CD14-positive monocyte (primary cell): ENCODE data around the gene CREB5. TPM values are rescaled to one million over a fixed set of nuclear protein-coding genes. Genes with fewer than 3 reads are reported as not detected.

ENCODE experiments used
- DNase-seq, 3 donors: peaks; one replicate each; pipeline ENCODE4 v3.0.0-alpha.2; 2011 to 2022
- H2AFZ ChIP-seq: 2 replicates; pipeline ENCODE4 v1.6.0; 2012; ENCODE audit warnings: mild to moderate bottlenecking, low read depth, low read length, inconsistent platforms; ENCODE audit not compliant: insufficient read depth, poor library complexity, severe bottlenecking
- H3K27ac ChIP-seq, 2 donors: 1 replicate in 1 of 2; 2 replicates in 1 of 2; pipeline ENCODE4 v1.5.1; 2012 to 2013; ENCODE audit warnings: low read length in 2 of 2, control low read depth in 1 of 2, inconsistent platforms in 1 of 2, low read depth in 1 of 2, mild to moderate bottlenecking in 1 of 2
- H3K27me3 ChIP-seq, 2 donors: one replicate each; pipeline versions ENCODE4 v1.6.0 to v1.6.1; 2011 to 2013; ENCODE audit warnings: low read length in 2 of 2; ENCODE audit not compliant: control insufficient read depth in 2 of 2, insufficient read depth in 2 of 2
- H3K36me3 ChIP-seq, 2 donors: replicated peaks in 1 of 2; 1 replicate in 1 of 2; 2 replicates in 1 of 2; pipeline versions ENCODE4 v1.5.1 to v1.6.1; 2012 to 2013; ENCODE audit warnings: low read length in 2 of 2, control low read depth in 1 of 2, inconsistent platforms in 1 of 2, mild to moderate bottlenecking in 1 of 2; ENCODE audit not compliant: insufficient read depth in 2 of 2, control insufficient read depth in 1 of 2
- H3K4me1 ChIP-seq, 2 donors: 1 replicate in 1 of 2; 2 replicates in 1 of 2; pipeline versions ENCODE4 v1.5.1 to v1.6.1; 2012 to 2013; ENCODE audit warnings: low read length in 2 of 2, control low read depth in 1 of 2, inconsistent platforms in 1 of 2, mild to moderate bottlenecking in 1 of 2, moderate library complexity in 1 of 2; ENCODE audit not compliant: insufficient read depth in 2 of 2, control insufficient read depth in 1 of 2
- H3K4me2 ChIP-seq: replicated peaks from 2 replicates; pipeline ENCODE3; 2012; ENCODE audit warnings: low read length, moderate library complexity, mild to moderate bottlenecking; ENCODE audit not compliant: poor library complexity, severe bottlenecking; ENCODE audit errors: extremely low read depth
- H3K4me3 ChIP-seq, 3 experiments: fragments of 200-600 bp in 1 of 3; sonication (generic) in 1 of 3; replicated peaks in 1 of 3; 1 replicate in 2 of 3; 2 replicates in 1 of 3; pipeline ENCODE4 v1.5.1; 2011 to 2013; ENCODE audit warnings: low read length in 3 of 3, mild to moderate bottlenecking in 3 of 3, control low read depth in 2 of 3, low read depth in 2 of 3, inconsistent platforms in 1 of 3, moderate library complexity in 1 of 3
- H3K79me2 ChIP-seq: 2 replicates; pipeline ENCODE4 v1.6.0; 2012; ENCODE audit warnings: mild to moderate bottlenecking, control low read depth, inconsistent platforms, low read length, moderate library complexity; ENCODE audit not compliant: insufficient read depth
- H3K9ac ChIP-seq: 2 replicates; pipeline ENCODE4 v1.6.0; 2017; ENCODE audit warnings: low read length, mild to moderate bottlenecking; ENCODE audit not compliant: insufficient read depth, poor library complexity, severe bottlenecking
- H3K9me3 ChIP-seq, 2 donors: replicated peaks in 1 of 2; 1 replicate in 1 of 2; 2 replicates in 1 of 2; pipeline versions ENCODE4 v1.5.1 to v1.6.1; 2012 to 2013; ENCODE audit warnings: low read length in 2 of 2, control low read depth in 1 of 2; ENCODE audit not compliant: control insufficient read depth in 1 of 2, insufficient read depth in 1 of 2
- H4K20me1 ChIP-seq: 2 replicates; pipeline ENCODE4 v1.6.0; 2012; ENCODE audit warnings: mild to moderate bottlenecking, low read length, control low read depth, moderate library complexity; ENCODE audit not compliant: insufficient read depth
- H3K27ac Mint-ChIP-seq, 7 donors: one replicate each; pipeline ENCODE4 v1.8.0; 2020; ENCODE audit warnings: mild to moderate bottlenecking in 7 of 7, mixed read lengths in 7 of 7, moderate library complexity in 6 of 7, inconsistent platforms in 2 of 7
- H3K27me3 Mint-ChIP-seq, 3 donors: one replicate each; pipeline ENCODE4 v1.8.0; 2021 to 2022; ENCODE audit warnings: low read depth in 3 of 3, mild to moderate bottlenecking in 3 of 3, mixed read lengths in 3 of 3, moderate library complexity in 3 of 3, inconsistent platforms in 1 of 3
- H3K36me3 Mint-ChIP-seq, 2 donors: one replicate each; pipeline ENCODE4 v1.8.0; 2020; ENCODE audit warnings: mixed read lengths in 2 of 2, inconsistent platforms in 1 of 2, mild to moderate bottlenecking in 1 of 2
- H3K4me1 Mint-ChIP-seq: one replicate; pipeline ENCODE4 v1.8.0; 2020; ENCODE audit warnings: mild to moderate bottlenecking, mixed read lengths
- H3K4me3 Mint-ChIP-seq, 2 donors: one replicate each; pipeline ENCODE4 v1.8.0; 2020; ENCODE audit warnings: mild to moderate bottlenecking in 2 of 2, mixed read lengths in 2 of 2, moderate library complexity in 1 of 2
- H3K9me3 Mint-ChIP-seq, 7 donors: one replicate each; pipeline ENCODE4 v1.8.0; 2020 to 2022; ENCODE audit warnings: mixed read lengths in 7 of 7, mild to moderate bottlenecking in 6 of 7, moderate library complexity in 6 of 7, inconsistent platforms in 2 of 7
- WGBS: methylation state at CpG from one replicate; pipeline ENCODE4 v1.1.5; 2013; ENCODE audit warnings: missing lambda C conversion rate; ENCODE audit not compliant: insufficient coverage; 5-methylcytosine and 5-hydroxymethylcytosine counted together
- intact Hi-C, 2 donors: fragments of 100-400 bp; cut with micrococcal nuclease; formaldehyde crosslinking; loops; one replicate each; pipeline versions ENCODE4 v1.15.0 to v1.15.1; 2023
- polyA plus RNA-seq, 3 donors: library from polyadenylated mRNA; depleted of rRNA in 1 of 3; unstranded in 2 of 3; stranded (reverse) in 1 of 3; fragments of 300-500 nt in 2 of 3; fragments of >200 nt in 1 of 3; fragmentation: Illumina TruSeq in 2 of 3; gene quantifications; 1 replicate in 2 of 3; 2 replicates in 1 of 3; pipeline ENCODE4 v1.2.3, GENCODE V29; 2012 to 2021
- TF ChIP-seq, protein P1 (sequence below): fragments of 200-600 bp; IDR thresholded peaks from one replicate; pipeline ENCODE4 v1.8.0; 2022; ENCODE audit warnings: antibody characterized with exemption, mild to moderate bottlenecking

CREB5 gene
- polyA plus RNA-seq, 3 donors = 25.1 to 72.3 (median 44.2) TPM

DNA sequence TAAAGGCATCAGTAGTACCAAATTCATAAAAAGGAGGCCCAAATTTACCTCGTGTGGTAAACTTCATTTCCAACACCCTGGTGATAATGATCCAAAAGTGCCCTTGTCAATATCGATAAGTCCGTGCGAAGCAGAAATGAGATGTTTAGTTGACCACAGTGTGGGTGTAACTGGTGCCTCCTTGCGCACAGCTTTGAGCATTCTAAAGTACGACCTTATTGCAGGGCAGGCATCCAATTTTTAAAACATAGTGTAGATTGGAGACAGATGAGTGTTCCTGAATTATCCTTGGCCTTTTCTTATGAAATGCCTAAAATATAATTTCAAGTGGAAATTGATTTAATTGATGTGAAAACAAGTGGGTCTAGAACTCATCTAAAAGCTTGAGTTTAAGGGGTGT is 297.4 kb downstream of the CREB5 start:
- Mint-ChIP-seq H3K4me3 (no peak overlapping the region), H3K36me3 (peaks cover 40 to 48% of the 10 kb centered on the region in 2 donors), H3K9me3 (no peaks in the 10 kb centered on the region), H3K27me3 (peaks cover 4 to 25% (median 18%) of the 10 kb centered on the region in 3 donors), H3K4me1 (peaks cover 8% of the 10 kb centered on the region), H3K27ac (no peak overlapping the region)
- WGBS = 93% methylated on average over 5 of the region's 6 CpGs
- no peak overlapping the region for H3K4me3 ChIP-seq
- no peak overlapping the region for H3K4me2 ChIP-seq
- H3K9me3 ChIP-seq = no peaks in the 10 kb centered on the region
- H4K20me1 ChIP-seq = peaks cover 100% of the 10 kb centered on the region
- no peaks in the 10 kb centered on the region for H3K4me1 ChIP-seq
- H3K27ac ChIP-seq = no peak overlapping the region
- DNase-seq = no peak
- TF ChIP-seq, protein P1, sequence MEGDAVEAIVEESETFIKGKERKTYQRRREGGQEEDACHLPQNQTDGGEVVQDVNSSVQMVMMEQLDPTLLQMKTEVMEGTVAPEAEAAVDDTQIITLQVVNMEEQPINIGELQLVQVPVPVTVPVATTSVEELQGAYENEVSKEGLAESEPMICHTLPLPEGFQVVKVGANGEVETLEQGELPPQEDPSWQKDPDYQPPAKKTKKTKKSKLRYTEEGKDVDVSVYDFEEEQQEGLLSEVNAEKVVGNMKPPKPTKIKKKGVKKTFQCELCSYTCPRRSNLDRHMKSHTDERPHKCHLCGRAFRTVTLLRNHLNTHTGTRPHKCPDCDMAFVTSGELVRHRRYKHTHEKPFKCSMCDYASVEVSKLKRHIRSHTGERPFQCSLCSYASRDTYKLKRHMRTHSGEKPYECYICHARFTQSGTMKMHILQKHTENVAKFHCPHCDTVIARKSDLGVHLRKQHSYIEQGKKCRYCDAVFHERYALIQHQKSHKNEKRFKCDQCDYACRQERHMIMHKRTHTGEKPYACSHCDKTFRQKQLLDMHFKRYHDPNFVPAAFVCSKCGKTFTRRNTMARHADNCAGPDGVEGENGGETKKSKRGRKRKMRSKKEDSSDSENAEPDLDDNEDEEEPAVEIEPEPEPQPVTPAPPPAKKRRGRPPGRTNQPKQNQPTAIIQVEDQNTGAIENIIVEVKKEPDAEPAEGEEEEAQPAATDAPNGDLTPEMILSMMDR = no peak
- H3K9ac ChIP-seq = no peak overlapping the region
- peaks cover 0 to 15% of the 10 kb centered on the region in 2 donors for H3K36me3 ChIP-seq
- H2AFZ ChIP-seq = no peak overlapping the region
- peaks cover 3% of the 10 kb centered on the region for H3K79me2 ChIP-seq
- intact Hi-C loops = no loop called here
- no peaks in the 10 kb centered on the region for H3K27me3 ChIP-seq

DNA sequence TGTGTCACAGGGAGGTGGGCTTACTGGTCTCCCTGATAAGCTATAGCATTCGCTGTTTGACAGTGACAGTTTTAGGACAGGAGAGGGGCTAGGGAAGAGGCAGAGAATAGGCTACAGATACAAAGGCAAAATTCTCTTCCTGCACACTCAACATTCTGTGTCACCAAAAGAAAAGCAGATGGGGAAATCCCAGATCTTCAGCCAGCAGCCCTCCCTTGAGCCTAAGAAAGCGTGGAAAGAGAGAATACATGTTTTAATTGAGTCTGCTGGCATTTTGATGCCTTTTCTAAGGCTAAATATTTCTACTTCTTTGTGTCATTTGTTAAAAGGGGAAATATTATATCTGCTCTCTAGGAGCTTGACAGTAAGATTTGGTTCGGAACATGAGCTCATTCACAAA is 298.8 kb downstream of the CREB5 start:
- H3K4me1 ChIP-seq = no peaks in the 10 kb centered on the region
- H2AFZ ChIP-seq = no peak overlapping the region
- no peak for DNase-seq
- intact Hi-C loops = no loop called here
- Mint-ChIP-seq H3K4me3 (no peak overlapping the region), H3K27ac (no peak overlapping the region), H3K36me3 (peaks cover 40 to 48% of the 10 kb centered on the region in 2 donors), H3K27me3 (peaks cover 4 to 22% (median 15%) of the 10 kb centered on the region in 3 donors), H3K4me1 (peaks cover 6% of the 10 kb centered on the region), H3K9me3 (no peaks in the 10 kb centered on the region)
- no peak overlapping the region for H3K9ac ChIP-seq
- H3K79me2 ChIP-seq = peaks cover 3% of the 10 kb centered on the region
- H3K36me3 ChIP-seq = peaks cover 0 to 20% of the 10 kb centered on the region in 2 donors
- no peak overlapping the region for H3K4me3 ChIP-seq
- no CpG with 5 or more reads among the region's 3 CpGs for WGBS
- no peak overlapping the region for H3K27ac ChIP-seq
- no peaks in the 10 kb centered on the region for H3K9me3 ChIP-seq
- TF ChIP-seq, protein P1 = no peak
- H3K4me2 ChIP-seq = no peak overlapping the region
- H4K20me1 ChIP-seq = peaks cover 100% of the 10 kb centered on the region
- H3K27me3 ChIP-seq = no peaks in the 10 kb centered on the region
